Skeletal muscle tissue (tissue), 4 donors: ENCODE results near the gene TMEM207. TPM values are rescaled to one million over a fixed set of nuclear protein-coding genes. Genes with fewer than 3 reads are reported as not detected.

Source experiments
- H3K27ac ChIP-seq: one replicate; pipeline ENCODE4 v1.7.0; 2013; ENCODE audit warnings: mild to moderate bottlenecking, low read depth, low read length, inconsistent platforms
- H3K27me3 ChIP-seq, 3 donors: one replicate each; pipeline ENCODE4 v1.7.0; 2013; ENCODE audit warnings: low read length in 3 of 3; ENCODE audit not compliant: control insufficient read depth in 3 of 3, insufficient read depth in 3 of 3
- H3K36me3 ChIP-seq, 3 donors: one replicate each; pipeline ENCODE4 v1.7.0; 2013; ENCODE audit warnings: low read length in 3 of 3; ENCODE audit not compliant: control insufficient read depth in 3 of 3, insufficient read depth in 3 of 3
- H3K4me1 ChIP-seq, 3 donors: one replicate each; pipeline ENCODE4 v1.7.0; 2013; ENCODE audit warnings: low read length in 3 of 3, mild to moderate bottlenecking in 3 of 3; ENCODE audit not compliant: control insufficient read depth in 3 of 3, insufficient read depth in 3 of 3
- H3K4me3 ChIP-seq, 3 donors: one replicate each; pipeline ENCODE4 v1.7.0; 2013; ENCODE audit warnings: low read length in 3 of 3
- H3K9ac ChIP-seq, 3 donors: one replicate each; pipeline ENCODE4 v1.7.0; 2013; ENCODE audit warnings: low read length in 3 of 3, mild to moderate bottlenecking in 3 of 3, moderate library complexity in 2 of 3, low read depth in 1 of 3
- H3K9me3 ChIP-seq, 3 donors: one replicate each; pipeline ENCODE4 v1.7.0; 2013; ENCODE audit warnings: low read length in 3 of 3; ENCODE audit not compliant: control insufficient read depth in 3 of 3
- total RNA-seq: library from RNA; depleted of rRNA; stranded (reverse); fragments of >200 nt; gene quantifications from one replicate; pipeline ENCODE4 v1.2.3, GENCODE V29; 2014
- donor health status: Osteomylitis.

Gene TMEM207
- total RNA-seq, 1 donor from 2014 or later = not detected

GRCh38 chr3:190430906-190431305 is 18.8 kb downstream of the TMEM207 start:
- Histone ChIP-seq H3K4me1 (no peaks in the 10 kb centered on the region), H3K9me3 (no peaks in the 10 kb centered on the region), H3K27me3 (no peaks in the 10 kb centered on the region), H3K27ac (no peak overlapping the region), H3K9ac (no peak overlapping the region), H3K36me3 (no peaks in the 10 kb centered on the region), H3K4me3 (no peak overlapping the region)

DNA sequence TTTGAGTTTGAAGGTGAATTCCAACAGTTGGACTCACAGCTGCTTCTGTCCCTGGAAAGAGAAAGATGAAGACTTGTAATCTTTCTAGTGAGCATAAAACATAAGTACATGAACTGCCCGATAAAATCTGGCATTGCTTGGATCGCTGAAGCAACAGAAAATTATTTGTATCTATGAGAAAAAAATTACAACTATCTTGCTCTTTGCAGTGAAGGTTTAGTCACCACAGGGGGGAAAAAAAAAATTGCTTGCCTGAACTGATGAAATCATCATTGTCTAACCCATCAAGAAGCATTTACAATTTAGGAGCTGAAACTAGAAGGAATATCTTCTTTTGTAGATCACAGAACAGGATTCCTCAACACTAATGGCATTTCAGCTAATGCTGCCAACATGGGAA is 20.0 kb downstream of the TMEM207 start:
- H3K36me3 ChIP-seq = no peaks in the 10 kb centered on the region
- no peaks in the 10 kb centered on the region for H3K4me1 ChIP-seq
- no peak overlapping the region for H3K27ac ChIP-seq
- H3K27me3 ChIP-seq = no peaks in the 10 kb centered on the region
- H3K9me3 ChIP-seq = no peaks in the 10 kb centered on the region
- no peak overlapping the region for H3K4me3 ChIP-seq
- H3K9ac ChIP-seq = no peak overlapping the region

DNA sequence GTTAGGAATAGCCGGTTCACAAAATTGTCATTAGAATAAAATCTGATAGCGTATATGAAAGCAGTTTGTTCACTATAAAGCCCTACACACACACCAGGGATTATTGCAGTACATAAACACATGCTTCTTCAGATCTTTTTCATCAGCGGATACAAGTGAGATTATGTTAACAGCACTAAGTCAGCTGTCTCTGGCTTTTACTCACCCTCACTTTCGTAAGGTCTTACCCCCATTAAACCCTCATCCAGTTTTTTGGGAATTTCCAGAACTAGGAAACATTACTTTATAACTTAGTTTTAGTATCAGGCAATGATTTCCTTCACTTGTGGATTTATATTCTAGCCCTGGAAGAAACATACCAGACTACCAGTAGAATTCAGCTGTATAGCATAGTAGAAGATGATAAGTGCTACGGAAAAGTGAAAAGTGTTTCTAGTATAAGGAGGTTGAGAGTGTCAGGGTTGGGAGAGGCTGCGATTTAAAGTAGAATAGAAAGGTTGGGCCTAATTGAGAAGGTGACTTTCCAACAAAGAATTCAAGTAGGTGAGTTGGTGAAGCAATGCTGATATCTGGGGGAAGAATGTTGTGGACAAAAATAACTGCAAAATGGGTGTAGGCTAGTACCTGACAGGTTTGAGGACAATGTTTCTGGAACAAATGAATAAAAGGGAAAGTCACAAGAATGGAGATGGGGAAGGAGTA is 22.7 kb downstream of the TMEM207 start:
- Histone ChIP-seq H3K36me3 (no peaks in the 10 kb centered on the region), H3K9ac (no peak overlapping the region), H3K27me3 (no peaks in the 10 kb centered on the region), H3K9me3 (no peaks in the 10 kb centered on the region), H3K4me3 (no peak overlapping the region), H3K4me1 (no peaks in the 10 kb centered on the region), H3K27ac (no peak overlapping the region)

- Histone ChIP-seq H3K36me3 (no peaks in the 10 kb centered on the region), H3K4me1 (no peaks in the 10 kb centered on the region), H3K9me3 (no peaks in the 10 kb centered on the region), H3K9ac (no peak overlapping the region), H3K27me3 (no peaks in the 10 kb centered on the region), H3K4me3 (no peak overlapping the region), H3K27ac (no peak overlapping the region)
Measured at GRCh38 chr3:190425833-190426232, 23.9 kb downstream of the TMEM207 start.

DNA sequence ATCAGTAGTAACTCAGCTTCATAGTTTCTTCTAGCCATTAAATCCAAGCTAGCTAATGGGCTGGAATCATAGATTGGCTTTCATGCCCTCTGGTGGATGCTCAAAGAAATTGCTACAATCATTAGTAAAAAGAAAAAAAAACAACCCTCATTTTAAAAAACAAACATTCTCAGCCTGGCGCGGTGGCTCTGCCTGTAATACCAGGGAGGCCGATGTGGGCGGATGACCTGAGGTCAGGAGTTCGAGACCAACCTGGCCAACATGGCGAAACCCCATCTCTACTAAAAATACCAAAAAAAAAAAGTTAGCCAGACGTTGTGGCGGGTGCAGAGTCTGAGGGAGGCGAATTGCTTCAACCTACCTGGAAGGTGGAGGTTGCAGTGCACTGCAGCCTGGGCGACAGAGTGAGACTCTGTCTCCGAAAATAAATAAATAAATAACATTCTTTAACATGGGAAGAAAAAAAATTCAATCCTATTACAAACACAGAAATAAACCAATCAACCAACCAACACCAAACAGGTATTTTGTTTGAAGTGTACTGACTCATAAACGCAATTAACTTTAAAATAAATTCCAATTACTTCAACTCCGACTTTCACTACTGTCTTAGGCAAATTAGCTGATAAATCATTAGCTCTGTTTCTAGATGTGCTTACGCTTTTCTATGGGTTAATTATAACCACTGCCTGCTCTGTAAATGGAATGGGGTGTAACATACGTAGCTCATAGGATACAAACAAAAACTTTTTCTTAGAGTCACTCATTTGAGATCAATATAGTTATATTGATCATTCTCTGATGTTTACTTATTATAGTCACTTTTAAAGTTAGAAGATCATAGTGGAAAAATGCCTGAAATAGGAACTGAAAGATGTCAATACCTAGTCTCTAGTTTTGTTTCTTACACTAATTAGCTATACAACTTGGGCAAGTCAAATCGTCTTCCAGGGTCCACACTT is 24.9 kb downstream of the TMEM207 start:
- Histone ChIP-seq H3K9ac (no peak overlapping the region), H3K4me3 (no peak overlapping the region), H3K27ac (no peak overlapping the region), H3K27me3 (no peaks in the 10 kb centered on the region), H3K4me1 (no peaks in the 10 kb centered on the region), H3K9me3 (no peaks in the 10 kb centered on the region), H3K36me3 (no peaks in the 10 kb centered on the region)

DNA sequence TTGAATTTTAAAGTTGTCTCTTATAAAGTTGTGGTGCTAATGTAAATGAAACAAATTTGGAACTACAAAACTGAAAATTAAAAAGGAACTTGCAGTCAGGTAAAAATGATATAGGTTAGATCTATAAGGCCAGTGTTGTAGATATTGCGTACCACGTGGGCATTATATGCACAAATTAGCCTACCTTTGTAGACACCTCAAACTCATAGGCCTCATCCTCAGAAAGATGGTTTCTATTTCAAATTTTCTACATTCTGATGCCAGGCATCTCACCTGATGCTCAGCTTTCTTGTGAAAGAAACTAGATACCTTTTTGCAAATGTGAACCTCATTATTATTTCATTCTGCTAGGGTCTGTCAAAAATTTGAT is 25.6 kb downstream of the TMEM207 start:
- Histone ChIP-seq H3K9me3 (no peaks in the 10 kb centered on the region), H3K27me3 (no peaks in the 10 kb centered on the region), H3K27ac (no peak overlapping the region), H3K4me3 (no peak overlapping the region), H3K4me1 (no peaks in the 10 kb centered on the region), H3K36me3 (no peaks in the 10 kb centered on the region), H3K9ac (no peak overlapping the region)

DNA sequence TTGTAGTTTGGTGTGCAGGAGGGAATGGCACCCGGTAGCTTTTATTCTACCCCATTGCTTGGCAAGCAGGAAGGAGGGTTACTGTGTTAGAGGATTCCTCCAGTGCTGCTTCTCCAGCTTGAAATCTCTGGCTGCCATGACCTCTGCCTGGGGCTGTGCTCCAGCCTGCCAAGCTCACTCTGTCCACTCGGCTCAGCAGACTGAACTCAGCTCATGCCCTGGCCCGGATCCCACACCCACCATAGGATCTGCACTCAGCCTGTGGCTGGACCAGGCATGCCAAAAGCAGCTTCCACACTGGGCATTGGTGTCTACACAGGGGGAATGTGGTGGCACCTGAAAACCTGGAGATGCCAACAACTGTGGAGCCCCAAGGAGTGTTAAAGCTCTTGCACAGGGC is 35.4 kb downstream of the TMEM207 start:
- no peaks in the 10 kb centered on the region for H3K9me3 ChIP-seq
- H3K4me1 ChIP-seq = no peaks in the 10 kb centered on the region
- no peaks in the 10 kb centered on the region for H3K36me3 ChIP-seq
- H3K27me3 ChIP-seq = no peaks in the 10 kb centered on the region
- no peak overlapping the region for H3K9ac ChIP-seq
- no peak overlapping the region for H3K4me3 ChIP-seq
- H3K27ac ChIP-seq = no peak overlapping the region

- H3K4me1 ChIP-seq = no peaks in the 10 kb centered on the region
- no peak overlapping the region for H3K27ac ChIP-seq
- no peaks in the 10 kb centered on the region for H3K9me3 ChIP-seq
- no peak overlapping the region for H3K4me3 ChIP-seq
- no peak overlapping the region for H3K9ac ChIP-seq
- no peaks in the 10 kb centered on the region for H3K27me3 ChIP-seq
- no peaks in the 10 kb centered on the region for H3K36me3 ChIP-seq
Measured at GRCh38 chr3:190404715-190405114, 45.0 kb downstream of the TMEM207 start.

DNA sequence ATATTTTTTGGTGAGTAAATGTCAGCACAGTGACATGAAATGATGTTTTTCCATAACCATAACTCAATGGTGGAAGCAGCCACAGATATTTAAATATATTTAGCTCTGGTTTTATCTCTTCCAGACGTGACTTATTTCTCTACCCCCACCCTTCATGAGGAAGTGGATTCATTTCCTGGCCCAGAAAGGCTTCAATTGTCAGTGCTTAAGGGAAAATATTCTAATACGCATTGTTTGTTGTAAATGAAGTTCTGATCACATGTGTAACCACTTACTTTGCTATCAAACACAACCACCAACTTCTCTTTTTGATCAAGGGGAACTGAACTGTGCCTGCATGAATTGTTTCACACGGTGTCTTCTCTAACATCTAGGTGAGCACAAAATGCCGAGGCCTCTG is 47.7 kb downstream of the TMEM207 start:
- no peak overlapping the region for H3K9ac ChIP-seq

DNA sequence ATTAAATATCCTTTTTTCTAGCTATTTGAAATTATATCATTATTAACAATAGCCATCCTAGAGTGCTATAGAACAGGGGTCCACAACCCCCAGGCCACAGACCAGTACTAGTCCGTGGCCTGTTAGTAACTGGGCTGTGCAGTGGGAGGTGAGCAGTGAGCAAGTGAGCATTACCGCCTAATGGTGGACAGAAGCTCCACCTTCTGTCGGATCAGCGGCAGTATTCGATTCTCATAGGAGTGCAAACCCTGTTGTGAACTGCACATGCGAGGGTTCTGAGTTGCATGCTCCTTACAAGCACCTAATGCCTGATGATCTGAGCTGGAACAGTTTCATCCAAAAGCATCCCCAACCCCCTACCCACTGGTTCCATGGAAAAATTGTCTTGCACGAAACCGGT is 50.0 kb downstream of the TMEM207 start:
- Histone ChIP-seq H3K4me1 (no peaks in the 10 kb centered on the region), H3K36me3 (no peaks in the 10 kb centered on the region)

More for the DNA sequence above, 47.7 kb downstream of the TMEM207 start:
- H3K27me3 ChIP-seq = no peaks in the 10 kb centered on the region
- H3K36me3 ChIP-seq = no peaks in the 10 kb centered on the region
- no peaks in the 10 kb centered on the region for H3K9me3 ChIP-seq
- H3K4me1 ChIP-seq = no peaks in the 10 kb centered on the region
- H3K27ac ChIP-seq = no peak overlapping the region
- H3K4me3 ChIP-seq = no peak overlapping the region

More for the DNA sequence above, 50.0 kb downstream of the TMEM207 start:
- no peaks in the 10 kb centered on the region for H3K27me3 ChIP-seq
- no peaks in the 10 kb centered on the region for H3K9me3 ChIP-seq
- H3K27ac ChIP-seq = no peak overlapping the region
- H3K4me3 ChIP-seq = no peak overlapping the region
- H3K9ac ChIP-seq = no peak overlapping the region
